ENCODE results near the gene CFAP210. TPM values are rescaled to one million over a fixed set of nuclear protein-coding genes. Genes with fewer than 3 reads are reported as not detected.

CFAP210 gene
- total RNA-seq, 1 experiment from 2014 or later, result 0.20 TPM

GRCh38 chr2:169718930-169719504 is 24.8 kb upstream of the CFAP210 start:
- Mint-ChIP-seq H3K4me3 (no peak overlapping the region), H3K36me3 (no peaks in the 10 kb centered on the region), H3K4me1 (peaks cover 5% of the 10 kb centered on the region), H3K9me3 (no peaks in the 10 kb centered on the region), H3K27ac (no peak overlapping the region), H3K27me3 (ENCODE audit: low read depth) (no peaks in the 10 kb centered on the region; the same call in 1 of the 2 replicates)
- ATAC-seq (no peak), DNase-seq (ENCODE audit: low spot score) (no peak)
- ChIA-PET CTCF (interaction anchor here (1.0 kb wide), 1 partner anchor 9 kb away, joined by 6 read pairs; no protein-coding TSS in a partner anchor), POLR2A (no interaction called here)
- TF ChIP-seq RELA (CRISPR knock-in tag; IDR thresholded peaks at IDR 0.05; ENCODE audit: borderline replicate concordance), result no peak
- TF ChIP-seq ZNF317 (CRISPR knock-in tag; IDR thresholded peaks at IDR 0.05; ENCODE audit: borderline replicate concordance, low read depth), result no peak
- TF ChIP-seq, protein P1, sequence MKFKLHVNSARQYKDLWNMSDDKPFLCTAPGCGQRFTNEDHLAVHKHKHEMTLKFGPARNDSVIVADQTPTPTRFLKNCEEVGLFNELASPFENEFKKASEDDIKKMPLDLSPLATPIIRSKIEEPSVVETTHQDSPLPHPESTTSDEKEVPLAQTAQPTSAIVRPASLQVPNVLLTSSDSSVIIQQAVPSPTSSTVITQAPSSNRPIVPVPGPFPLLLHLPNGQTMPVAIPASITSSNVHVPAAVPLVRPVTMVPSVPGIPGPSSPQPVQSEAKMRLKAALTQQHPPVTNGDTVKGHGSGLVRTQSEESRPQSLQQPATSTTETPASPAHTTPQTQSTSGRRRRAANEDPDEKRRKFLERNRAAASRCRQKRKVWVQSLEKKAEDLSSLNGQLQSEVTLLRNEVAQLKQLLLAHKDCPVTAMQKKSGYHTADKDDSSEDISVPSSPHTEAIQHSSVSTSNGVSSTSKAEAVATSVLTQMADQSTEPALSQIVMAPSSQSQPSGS (CRISPR knock-in tag; IDR thresholded peaks at IDR 0.05; ENCODE audit: borderline replicate concordance, low read depth), result no peak
- TF ChIP-seq ZNF263 (CRISPR knock-in tag; IDR thresholded peaks at IDR 0.05; ENCODE audit: low read depth), result no peak
- TF ChIP-seq GABPB1 (CRISPR knock-in tag; IDR thresholded peaks at IDR 0.05), result peak; percentile 98

DNA sequence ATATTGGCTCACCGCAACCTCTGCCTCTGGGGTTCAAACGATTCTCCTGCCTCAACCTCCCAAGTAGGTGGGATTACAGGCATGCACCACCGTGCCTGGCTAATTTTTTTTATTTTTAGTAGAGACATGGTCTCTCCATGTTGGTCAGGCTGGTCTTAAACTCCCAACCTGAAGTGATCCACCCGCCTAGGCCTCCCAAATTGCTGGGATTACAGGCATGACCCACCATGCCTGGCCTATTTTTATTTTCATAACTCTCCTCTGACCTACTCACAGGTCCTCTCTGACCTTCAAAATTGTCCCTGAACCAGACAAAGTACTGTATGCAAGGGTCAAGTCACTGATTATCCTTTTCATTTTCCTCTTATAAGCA is 23.5 kb upstream of the CFAP210 start:
- Mint-ChIP-seq H3K27me3 (ENCODE audit: low read depth) (no peaks in the 10 kb centered on the region; the same call in 1 of the 2 replicates), H3K4me1 (peaks cover 5% of the 10 kb centered on the region), H3K9me3 (no peaks in the 10 kb centered on the region), H3K27ac (no peak overlapping the region), H3K4me3 (no peak overlapping the region), H3K36me3 (no peaks in the 10 kb centered on the region)
- POLR2A ChIA-PET, result no interaction called here
- CTCF ChIA-PET, result no interaction called here
- ATAC-seq (no peak), DNase-seq (ENCODE audit: low spot score) (no peak)
- no peak for TF ChIP-seq TP53 (CRISPR knock-in tag; IDR thresholded peaks at IDR 0.05)
- TF ChIP-seq NFE2L1 (CRISPR knock-in tag; IDR thresholded peaks at IDR 0.05), result no peak
- TF ChIP-seq CREB1 (CRISPR knock-in tag; IDR thresholded peaks at IDR 0.05), result no peak
- TF ChIP-seq SMAD4 (CRISPR knock-in tag; IDR thresholded peaks at IDR 0.05), result no peak
- no peak for TF ChIP-seq NFYB (CRISPR knock-in tag; conservative IDR thresholded peaks at IDR 0.05; ENCODE audit: low read depth)
- TF ChIP-seq, protein P2, sequence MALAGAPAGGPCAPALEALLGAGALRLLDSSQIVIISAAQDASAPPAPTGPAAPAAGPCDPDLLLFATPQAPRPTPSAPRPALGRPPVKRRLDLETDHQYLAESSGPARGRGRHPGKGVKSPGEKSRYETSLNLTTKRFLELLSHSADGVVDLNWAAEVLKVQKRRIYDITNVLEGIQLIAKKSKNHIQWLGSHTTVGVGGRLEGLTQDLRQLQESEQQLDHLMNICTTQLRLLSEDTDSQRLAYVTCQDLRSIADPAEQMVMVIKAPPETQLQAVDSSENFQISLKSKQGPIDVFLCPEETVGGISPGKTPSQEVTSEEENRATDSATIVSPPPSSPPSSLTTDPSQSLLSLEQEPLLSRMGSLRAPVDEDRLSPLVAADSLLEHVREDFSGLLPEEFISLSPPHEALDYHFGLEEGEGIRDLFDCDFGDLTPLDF (CRISPR knock-in tag; IDR thresholded peaks at IDR 0.05), result no peak
- TF ChIP-seq, protein P3, sequence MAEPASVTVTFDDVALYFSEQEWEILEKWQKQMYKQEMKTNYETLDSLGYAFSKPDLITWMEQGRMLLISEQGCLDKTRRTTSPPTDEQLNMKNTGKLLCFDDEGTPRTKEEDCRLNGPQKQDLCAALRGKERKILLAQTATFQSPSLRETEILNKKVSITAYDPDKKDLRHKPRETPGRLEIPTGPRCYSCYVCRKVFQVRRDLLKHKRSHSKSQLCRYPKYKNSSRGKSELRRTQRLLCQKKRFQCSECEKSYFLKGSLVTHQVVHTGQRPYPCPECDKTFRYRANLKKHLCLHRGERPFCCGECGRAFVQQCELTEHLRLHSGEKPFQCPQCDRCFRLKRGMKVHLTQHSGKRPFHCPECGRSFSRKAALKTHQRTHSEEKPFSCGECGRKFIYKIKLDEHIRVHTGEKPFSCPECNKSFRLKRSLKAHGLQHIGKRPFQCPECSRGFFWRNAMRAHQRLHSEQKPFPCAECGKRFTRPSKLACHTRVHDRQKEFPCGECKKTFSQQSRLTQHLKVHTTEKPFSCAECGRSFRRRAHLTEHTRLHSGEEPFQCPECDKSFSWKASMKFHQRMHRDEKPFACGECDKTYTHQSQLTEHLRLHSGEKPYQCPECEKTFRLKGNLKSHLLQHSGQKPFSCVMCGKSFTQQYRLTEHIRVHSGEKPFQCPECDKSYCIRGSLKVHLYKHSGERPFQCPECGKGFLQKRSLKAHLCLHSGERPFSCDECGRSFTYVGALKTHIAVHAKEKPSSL (CRISPR knock-in tag; conservative IDR thresholded peaks at IDR 0.05), result no peak
- TF ChIP-seq ELF4 (CRISPR knock-in tag; IDR thresholded peaks at IDR 0.05; ENCODE audit: low read depth), result no peak
- no peak for TF ChIP-seq GTF2I (CRISPR knock-in tag; conservative IDR thresholded peaks at IDR 0.05)
- TF ChIP-seq JAZF1 (CRISPR knock-in tag; IDR thresholded peaks at IDR 0.05), result no peak
- TF ChIP-seq, protein P4, sequence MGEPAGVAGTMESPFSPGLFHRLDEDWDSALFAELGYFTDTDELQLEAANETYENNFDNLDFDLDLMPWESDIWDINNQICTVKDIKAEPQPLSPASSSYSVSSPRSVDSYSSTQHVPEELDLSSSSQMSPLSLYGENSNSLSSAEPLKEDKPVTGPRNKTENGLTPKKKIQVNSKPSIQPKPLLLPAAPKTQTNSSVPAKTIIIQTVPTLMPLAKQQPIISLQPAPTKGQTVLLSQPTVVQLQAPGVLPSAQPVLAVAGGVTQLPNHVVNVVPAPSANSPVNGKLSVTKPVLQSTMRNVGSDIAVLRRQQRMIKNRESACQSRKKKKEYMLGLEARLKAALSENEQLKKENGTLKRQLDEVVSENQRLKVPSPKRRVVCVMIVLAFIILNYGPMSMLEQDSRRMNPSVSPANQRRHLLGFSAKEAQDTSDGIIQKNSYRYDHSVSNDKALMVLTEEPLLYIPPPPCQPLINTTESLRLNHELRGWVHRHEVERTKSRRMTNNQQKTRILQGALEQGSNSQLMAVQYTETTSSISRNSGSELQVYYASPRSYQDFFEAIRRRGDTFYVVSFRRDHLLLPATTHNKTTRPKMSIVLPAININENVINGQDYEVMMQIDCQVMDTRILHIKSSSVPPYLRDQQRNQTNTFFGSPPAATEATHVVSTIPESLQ (CRISPR knock-in tag; IDR thresholded peaks at IDR 0.05), result no peak
- TF ChIP-seq SP1 (CRISPR knock-in tag; conservative IDR thresholded peaks at IDR 0.05), result no peak
- no peak for TF ChIP-seq ZNF396 (CRISPR knock-in tag; IDR thresholded peaks at IDR 0.05; ENCODE audit: borderline replicate concordance)
- TF ChIP-seq NR1H2 (CRISPR knock-in tag; IDR thresholded peaks at IDR 0.05), result no peak
- TF ChIP-seq ZNF317 (CRISPR knock-in tag; IDR thresholded peaks at IDR 0.05; ENCODE audit: borderline replicate concordance, low read depth), result no peak
- no peak for TF ChIP-seq PRDM15 (CRISPR knock-in tag; IDR thresholded peaks at IDR 0.05)
- TF ChIP-seq, protein P1 (CRISPR knock-in tag; IDR thresholded peaks at IDR 0.05; ENCODE audit: borderline replicate concordance, low read depth), result no peak
- TF ChIP-seq FOXP1 (CRISPR knock-in tag; IDR thresholded peaks at IDR 0.05; ENCODE audit: borderline replicate concordance), result no peak
- TF ChIP-seq TEAD4 (CRISPR knock-in tag; IDR thresholded peaks at IDR 0.05), result no peak
